Caco-2 (cell line): ENCODE results near the gene PFKM. TPM values are rescaled to one million over a fixed set of nuclear protein-coding genes. Genes with fewer than 3 reads are reported as not detected.
A peak's percentile ranks its signal among the peaks of the same experiment; 100 is the strongest.
"Not testable (repeated sequence)": the region's sequence is repeated elsewhere in the genome, so short reads cannot be mapped to it uniquely, and the experiment has no call there.

Experiments used
- BruUV-seq: library from RNA; stranded (reverse); fragments of 400-500 nt; replicated peaks from 2 replicates; lab custom pipeline; 2021; lab: Mats Ljungman, UMichigan
- CTCF ChIA-PET: fragments of 300-600 bp; sonication (Branson Sonifier 250); formaldehyde crosslinking; loops from one replicate; lab custom pipeline; 2022; ENCODE audit warnings: antibody characterized with exemption; lab: Charles Lee
- POLR2A ChIA-PET: fragments of 300-600 bp; sonication (Branson Sonifier 250); formaldehyde crosslinking; loops from one replicate; lab custom pipeline; 2022; ENCODE audit warnings: antibody characterized with exemption; lab: Charles Lee
- DNase-seq, 2 experiments: peaks; one replicate each; pipeline versions ENCODE4 v3.0.0 to v3.0.0-alpha.2; 2020 to 2022
- H3K27me3 ChIP-seq: replicated peaks from 2 replicates; pipeline ENCODE4 v1.6.0; 2011; ENCODE audit warnings: low read length; ENCODE audit not compliant: control insufficient read depth, insufficient read depth
- H3K36me3 ChIP-seq: 2 replicates; pipeline ENCODE4 v1.5.1; 2011; ENCODE audit warnings: low read length; ENCODE audit not compliant: control insufficient read depth, insufficient read depth
- H3K4me1 ChIP-seq: fragments of 250-450 bp; sonication (Bioruptor Pico); 2 replicates; pipeline ENCODE4 v1.5.1; 2020; ENCODE audit warnings: mild to moderate bottlenecking
- H3K4me3 ChIP-seq: 2 replicates; pipeline ENCODE4 v1.5.1; 2011; ENCODE audit warnings: low read depth, mild to moderate bottlenecking, control low read depth, low read length
- H3K9me3 ChIP-seq: fragments of 250-450 bp; sonication (Bioruptor Pico); 2 replicates; pipeline ENCODE4 v1.5.1; 2020; ENCODE audit warnings: mild to moderate bottlenecking, moderate library complexity
- H3K27ac Mint-ChIP-seq: one replicate; pipeline ENCODE4 v1.8.0; 2022; ENCODE audit warnings: mixed read lengths; ENCODE audit not compliant: unreplicated experiment
- H3K27me3 Mint-ChIP-seq: one replicate; pipeline ENCODE4 v1.8.0; 2022; ENCODE audit warnings: mixed read lengths; ENCODE audit not compliant: insufficient read depth, unreplicated experiment
- H3K36me3 Mint-ChIP-seq: one replicate; pipeline ENCODE4 v1.8.0; 2022; ENCODE audit warnings: mild to moderate bottlenecking, mixed read lengths; ENCODE audit not compliant: insufficient read depth, unreplicated experiment
- H3K4me1 Mint-ChIP-seq: one replicate; pipeline ENCODE4 v1.8.0; 2022; ENCODE audit warnings: low read depth, mixed read lengths; ENCODE audit not compliant: unreplicated experiment
- H3K4me3 Mint-ChIP-seq: one replicate; pipeline ENCODE4 v1.8.0; 2022; ENCODE audit warnings: mild to moderate bottlenecking, moderate library complexity, mixed read lengths; ENCODE audit not compliant: unreplicated experiment
- H3K9me3 Mint-ChIP-seq: one replicate; pipeline ENCODE4 v1.8.0; 2022; ENCODE audit warnings: mixed read lengths; ENCODE audit not compliant: unreplicated experiment
- intact Hi-C: fragments of 100-400 bp; cut with micrococcal nuclease; formaldehyde crosslinking; loops from one replicate; pipeline ENCODE4 v1.10.0; 2022; ENCODE audit not compliant: unreplicated experiment
- total RNA-seq: library from RNA; stranded (reverse); gene quantifications from 2 replicates; pipeline ENCODE4 v1.2.3, GENCODE V29; 2022
- TF ChIP-seq, protein P1 (sequence below), 2 experiments: fragments of 200-600 bp in 1 of 2; IDR thresholded peaks; 1 replicate in 1 of 2; 2 replicates in 1 of 2; pipeline versions ENCODE4 v1.5.1 to v1.8.0; 2011 to 2022; ENCODE audit warnings: antibody characterized with exemption in 1 of 2, control low read depth in 1 of 2, inconsistent platforms in 1 of 2, low read depth in 1 of 2, low read length in 1 of 2, mild to moderate bottlenecking in 1 of 2, moderate library complexity in 1 of 2; ENCODE audit not compliant: insufficient read depth in 1 of 2, severe bottlenecking in 1 of 2, unreplicated experiment in 1 of 2

PFKM gene
- total RNA-seq, 1 experiment from 2014 or later = 96.8 TPM

DNA sequence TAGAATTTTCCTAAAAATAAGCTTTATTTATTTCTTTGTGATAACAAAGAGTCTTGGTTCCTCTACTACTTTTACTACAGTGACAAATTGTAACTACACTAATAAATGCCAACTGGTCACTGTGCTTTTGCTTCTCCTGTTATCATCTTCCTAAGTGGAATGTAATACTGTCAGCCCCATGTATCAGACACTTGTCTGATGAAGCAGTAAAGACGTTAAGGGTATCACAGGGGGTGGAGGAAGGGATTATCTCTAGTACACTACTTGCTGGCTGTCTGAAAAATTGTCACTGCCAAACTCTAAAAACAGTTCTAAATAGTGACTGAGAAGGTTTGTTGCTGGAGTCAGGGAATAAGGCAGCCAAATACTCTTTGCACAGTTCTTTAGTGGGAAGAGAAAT is 26.8 kb downstream of the PFKM start:
- BruUV-seq = no TSS peak
- Histone ChIP-seq H3K27me3 (no peaks in the 10 kb centered on the region), H3K36me3 (no peaks in the 10 kb centered on the region; the same call in 1 of the 2 replicates), H3K4me1 (no peaks in the 10 kb centered on the region), H3K4me3 (no peak overlapping the region), H3K9me3 (no peaks in the 10 kb centered on the region)
- Mint-ChIP-seq H3K4me1 (no peaks in the 10 kb centered on the region), H3K27me3 (no peaks in the 10 kb centered on the region), H3K9me3 (no peaks in the 10 kb centered on the region), H3K4me3 (no peak overlapping the region), H3K36me3 (peaks cover 34% of the 10 kb centered on the region), H3K27ac (no peak overlapping the region)
- CTCF ChIA-PET = interaction anchor here (0.8 kb wide), 1 partner anchor 11 kb away, joined by 3 read pairs; the partner anchor contains the start of gene ASB8
- TF ChIP-seq, protein P1, sequence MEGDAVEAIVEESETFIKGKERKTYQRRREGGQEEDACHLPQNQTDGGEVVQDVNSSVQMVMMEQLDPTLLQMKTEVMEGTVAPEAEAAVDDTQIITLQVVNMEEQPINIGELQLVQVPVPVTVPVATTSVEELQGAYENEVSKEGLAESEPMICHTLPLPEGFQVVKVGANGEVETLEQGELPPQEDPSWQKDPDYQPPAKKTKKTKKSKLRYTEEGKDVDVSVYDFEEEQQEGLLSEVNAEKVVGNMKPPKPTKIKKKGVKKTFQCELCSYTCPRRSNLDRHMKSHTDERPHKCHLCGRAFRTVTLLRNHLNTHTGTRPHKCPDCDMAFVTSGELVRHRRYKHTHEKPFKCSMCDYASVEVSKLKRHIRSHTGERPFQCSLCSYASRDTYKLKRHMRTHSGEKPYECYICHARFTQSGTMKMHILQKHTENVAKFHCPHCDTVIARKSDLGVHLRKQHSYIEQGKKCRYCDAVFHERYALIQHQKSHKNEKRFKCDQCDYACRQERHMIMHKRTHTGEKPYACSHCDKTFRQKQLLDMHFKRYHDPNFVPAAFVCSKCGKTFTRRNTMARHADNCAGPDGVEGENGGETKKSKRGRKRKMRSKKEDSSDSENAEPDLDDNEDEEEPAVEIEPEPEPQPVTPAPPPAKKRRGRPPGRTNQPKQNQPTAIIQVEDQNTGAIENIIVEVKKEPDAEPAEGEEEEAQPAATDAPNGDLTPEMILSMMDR (IDR thresholded peaks at IDR 0.05; ENCODE audit: insufficient read depth in 1 of 2, low read depth in 1 of 2, low read length in 1 of 2, severe bottlenecking in 1 of 2, unreplicated experiment in 1 of 2) = no peak
- POLR2A ChIA-PET = no interaction called here
- no peak for DNase-seq
- intact Hi-C loops = no loop called here

GRCh38 chr12:48151103-48151771 is 32.1 kb downstream of the PFKM start:
- Histone ChIP-seq H3K9me3 (no peaks in the 10 kb centered on the region), H3K27me3 (no peaks in the 10 kb centered on the region), H3K36me3 (no peaks in the 10 kb centered on the region), H3K4me1 (no peaks in the 10 kb centered on the region), H3K4me3 (no peak overlapping the region)
- TF ChIP-seq, protein P1 (IDR thresholded peaks at IDR 0.05; ENCODE audit: insufficient read depth in 1 of 2, low read depth in 1 of 2, low read length in 1 of 2, severe bottlenecking in 1 of 2, unreplicated experiment in 1 of 2) = no peak
- no TSS peak for BruUV-seq
- ChIA-PET POLR2A (no interaction called here), CTCF (no interaction called here)
- no peak overlapping the region for H3K4me3 Mint-ChIP-seq
- no peaks in the 10 kb centered on the region for H3K9me3 Mint-ChIP-seq
- H3K36me3 Mint-ChIP-seq = peaks cover 29% of the 10 kb centered on the region
- DNase-seq = no peak
- intact Hi-C loops = no loop called here
- H3K4me1 Mint-ChIP-seq = no peaks in the 10 kb centered on the region
- H3K27me3 Mint-ChIP-seq = no peaks in the 10 kb centered on the region
- H3K27ac Mint-ChIP-seq = no peak overlapping the region

- peaks cover 24% of the 10 kb centered on the region for H3K36me3 Mint-ChIP-seq
- POLR2A ChIA-PET = interaction anchor here (2.1 kb wide), 1 partner anchor 50 kb away, joined by 17 read pairs; the partner anchor contains the start of gene SENP1
- H3K4me1 ChIP-seq, H3K27me3 ChIP-seq, BruUV-seq, H3K9me3 ChIP-seq, H3K4me1 Mint-ChIP-seq, CTCF ChIA-PET, H3K27ac Mint-ChIP-seq, H3K27me3 Mint-ChIP-seq, H3K4me3 ChIP-seq, DNase-seq, H3K36me3 ChIP-seq, H3K9me3 Mint-ChIP-seq: not testable (repeated sequence)
- H3K4me3 Mint-ChIP-seq = peak overlapping the region; percentile 97
- intact Hi-C loops = loop anchor here (2.0 kb wide), 1 partner anchor 27 kb away; the partner anchor contains the start of gene CCDC184
These were observed 36.6 kb downstream of the PFKM start for GRCh38 chr12:48155786-48156185.
